Measurements from ENCODE around the gene CCRL2. TPM values are rescaled to one million over a fixed set of nuclear protein-coding genes. Genes with fewer than 3 reads are reported as not detected.

The CCRL2 gene
- total RNA-seq, 1 experiment from 2014 or later = not detected

- Histone ChIP-seq H4K91ac (ENCODE audit: insufficient read length, low read depth, low read length) (no peak overlapping the region), H3K4me2 (ENCODE audit: insufficient read depth, insufficient read length, low read length) (no peak overlapping the region), H2BK15ac (ENCODE audit: low read depth, low read length) (no peak overlapping the region), H3K4me1 (ENCODE audit: insufficient read depth, low read length) (no peaks in the 10 kb centered on the region), H3K79me2 (ENCODE audit: insufficient read depth, low read length) (no peaks in the 10 kb centered on the region), H3K9ac (ENCODE audit: extremely low read depth, insufficient read length, low read length) (no peak overlapping the region), H2BK12ac (ENCODE audit: insufficient read length, low read depth, low read length) (no peak overlapping the region), H4K8ac (replicated peaks; ENCODE audit: insufficient read length, low read depth, low read length) (no peak overlapping the region), H3K9me3 (ENCODE audit: control insufficient read depth, low read depth, low read length) (no peaks in the 10 kb centered on the region), H2AFZ (ENCODE audit: low read length) (no peak overlapping the region), H3K14ac (ENCODE audit: insufficient read depth, low read length) (no peak overlapping the region; the same call in 1 of the 2 replicates), H4K5ac (ENCODE audit: insufficient read length, low read depth, low read length) (no peak overlapping the region), H3K23me2 (ENCODE audit: insufficient read length, low read depth, low read length, poor library complexity, severe bottlenecking) (no peaks in the 10 kb centered on the region), H3K4ac (ENCODE audit: low read depth, low read length) (no peak overlapping the region), H3K27ac (ENCODE audit: insufficient read length, low read depth, low read length) (no peak overlapping the region), H3T11ph (ENCODE audit: low read length) (no peak overlapping the region), H3K18ac (ENCODE audit: insufficient read length, low read depth, low read length) (no peak overlapping the region), H3K27me3 (ENCODE audit: insufficient read depth, low read length) (no peaks in the 10 kb centered on the region), H3K23ac (ENCODE audit: insufficient read length, low read depth, low read length) (no peak overlapping the region), H3K79me1 (ENCODE audit: insufficient read depth, low read depth, low read length, poor library complexity, severe bottlenecking) (no peaks in the 10 kb centered on the region), H2BK20ac (ENCODE audit: low read depth, low read length, poor library complexity, severe bottlenecking) (no peak overlapping the region), H2BK5ac (ENCODE audit: insufficient read length, low read length) (no peak overlapping the region), H3K56ac (ENCODE audit: insufficient read length, low read depth, low read length) (no peak overlapping the region), H4K20me1 (ENCODE audit: control insufficient read depth, insufficient read depth, insufficient read length) (no peaks in the 10 kb centered on the region), H2AK5ac (ENCODE audit: insufficient read length, low read length) (no peak overlapping the region), H2BK120ac (ENCODE audit: low read depth, low read length, poor library complexity, severe bottlenecking) (no peak overlapping the region)
- H3K36me3 Mint-ChIP-seq (ENCODE audit: insufficient read depth in 1 of 3, low read depth in 3 of 3) = no peaks in the 10 kb centered on the region
- no peak for TF ChIP-seq CTCF (conservative IDR thresholded peaks at IDR 0.05)
- H3K9me3 Mint-ChIP-seq = no peaks in the 10 kb centered on the region
- DNase-seq = no peak
- H3K27ac Mint-ChIP-seq = no peak overlapping the region
- peaks cover 0 to 2% of the 10 kb centered on the region in 2 experiments; a peak in 1 of 4 replicates for H3K4me1 Mint-ChIP-seq
- WGBS (ENCODE audit: extremely low coverage, insufficient read length, low lambda C conversion rate) = no CpG with 5 or more reads among the region's 11 CpGs
- peaks cover 4% of the 10 kb centered on the region for H3K27me3 Mint-ChIP-seq (ENCODE audit: low read depth)
- H3K4me3 Mint-ChIP-seq = no peak overlapping the region
Observed at GRCh38 chr3:46405301-46406019, 1.6 kb upstream of the CCRL2 start.

Measured in H9 (cell line).